ENCODE measurements around the gene GAB2. TPM values are rescaled to one million over a fixed set of nuclear protein-coding genes. Genes with fewer than 3 reads are reported as not detected.
A peak's percentile ranks its signal among the peaks of the same experiment; 100 is the strongest.

The GAB2 gene
- total RNA-seq, 1 experiment from 2014 or later, result 3.3 TPM

- no peak overlapping the region for H2AFZ ChIP-seq (ENCODE audit: low read length)
- H3K9me3 ChIP-seq (ENCODE audit: control insufficient read depth, low read depth, low read length), result no peaks in the 10 kb centered on the region
- H4K8ac ChIP-seq (replicated peaks; ENCODE audit: insufficient read length, low read depth, low read length), result no peak overlapping the region
- no peak overlapping the region for H4K5ac ChIP-seq (ENCODE audit: insufficient read length, low read depth, low read length)
- no peaks in the 10 kb centered on the region for H3K23me2 ChIP-seq (ENCODE audit: insufficient read length, low read depth, low read length, poor library complexity, severe bottlenecking)
- peaks cover 2% of the 10 kb centered on the region for H3K27me3 Mint-ChIP-seq (ENCODE audit: low read depth)
- H2BK5ac ChIP-seq (ENCODE audit: insufficient read length, low read length), result no peak overlapping the region
- no peak overlapping the region for H3K14ac ChIP-seq (ENCODE audit: insufficient read depth, low read length)
- no peak overlapping the region for H2BK20ac ChIP-seq (ENCODE audit: low read depth, low read length, poor library complexity, severe bottlenecking)
- H3K79me1 ChIP-seq (ENCODE audit: insufficient read depth, low read depth, low read length, poor library complexity, severe bottlenecking), result no peaks in the 10 kb centered on the region
- no peak overlapping the region for H4K91ac ChIP-seq (ENCODE audit: insufficient read length, low read depth, low read length)
- no peak overlapping the region for H3K56ac ChIP-seq (ENCODE audit: insufficient read length, low read depth, low read length)
- no peak overlapping the region for H3K4me2 ChIP-seq (ENCODE audit: insufficient read depth, insufficient read length, low read length)
- no peak overlapping the region for H3K9ac ChIP-seq (ENCODE audit: extremely low read depth, insufficient read length, low read length)
- H2BK120ac ChIP-seq (ENCODE audit: low read depth, low read length, poor library complexity, severe bottlenecking), result no peak overlapping the region
- no peak overlapping the region for H2BK15ac ChIP-seq (ENCODE audit: low read depth, low read length)
- H3K36me3 Mint-ChIP-seq (ENCODE audit: insufficient read depth in 1 of 3, low read depth in 3 of 3), result peaks cover 13 to 27% (median 26%) of the 10 kb centered on the region in 3 experiments
- no peak for DNase-seq
- peaks cover 25% of the 10 kb centered on the region in 2 experiments for H3K9me3 Mint-ChIP-seq
- H3K27ac Mint-ChIP-seq, result 0 out of 7 replicates have a peak overlapping the region, but pooled peaks of 2 of the 3 experiments have one; percentile 12 to 20
- H3K4me1 ChIP-seq (ENCODE audit: insufficient read depth, low read length), result no peaks in the 10 kb centered on the region
- H2AK5ac ChIP-seq (ENCODE audit: insufficient read length, low read length), result no peak overlapping the region
- TF ChIP-seq CTCF (conservative IDR thresholded peaks at IDR 0.05), result no peak
- H3K27ac ChIP-seq (ENCODE audit: insufficient read length, low read depth, low read length), result no peak overlapping the region
- no peak overlapping the region for H3K4me3 Mint-ChIP-seq
- no peak overlapping the region for H3K18ac ChIP-seq (ENCODE audit: insufficient read length, low read depth, low read length)
- H2BK12ac ChIP-seq (ENCODE audit: insufficient read length, low read depth, low read length), result no peak overlapping the region
- peaks cover 0 to 3% of the 10 kb centered on the region in 2 experiments; a peak in 1 of 4 replicates for H3K4me1 Mint-ChIP-seq
- no peaks in the 10 kb centered on the region for H4K20me1 ChIP-seq (ENCODE audit: control insufficient read depth, insufficient read depth, insufficient read length)
- H3K27me3 ChIP-seq (ENCODE audit: insufficient read depth, low read length), result no peaks in the 10 kb centered on the region
- H3K23ac ChIP-seq (ENCODE audit: insufficient read length, low read depth, low read length), result no peak overlapping the region
- no peaks in the 10 kb centered on the region for H3K79me2 ChIP-seq (ENCODE audit: insufficient read depth, low read length)
- H3K4ac ChIP-seq (ENCODE audit: low read depth, low read length), result no peak overlapping the region
- WGBS (ENCODE audit: extremely low coverage, insufficient read length, low lambda C conversion rate), result no CpG with 5 or more reads among the region's 7 CpGs
- no peak overlapping the region for H3T11ph ChIP-seq (ENCODE audit: low read length)
Observed at GRCh38 chr11:78268591-78269410, 148.8 kb downstream of the GAB2 start.

All from H9 (cell line).